Coronary artery (tissue), 2 donors: Measurements from ENCODE around the gene DLG2.
A peak's percentile ranks its signal among the peaks of the same experiment; 100 is the strongest.
"Not testable (repeated sequence)": the region's sequence is repeated elsewhere in the genome, so short reads cannot be mapped to it uniquely, and the experiment has no call there.

Experiments
- DNase-seq: peaks from one replicate; pipeline ENCODE4 v3.0.0-alpha.2; 2017; ENCODE audit warnings: low spot score
- H3K27ac ChIP-seq, 2 donors: fragments of 200-600 bp; sonication (generic); one replicate each; pipeline ENCODE4 v1.5.1; 2016 to 2019
- H3K4me3 ChIP-seq: fragments of 200-600 bp; sonication (generic); 2 replicates; pipeline ENCODE4 v1.5.1; 2016; ENCODE audit warnings: mild to moderate bottlenecking, moderate library complexity
- CTCF ChIP-seq: fragments of 200-600 bp; sonication (generic); IDR thresholded peaks from one replicate; pipeline ENCODE4 v1.5.1; 2019; ENCODE audit warnings: antibody characterized with exemption

The DLG2 gene

GRCh38 chr11:85627332-85627997 lies at the start of gene DLG2:
Gene DLG2, minus strand, starts transcription at chr11:85627344.
- TF ChIP-seq CTCF, result no peak
- Histone ChIP-seq H3K27ac (peak within 1 kb of the TSS; percentile 83 to 95), H3K4me3 (peak within 1 kb of the TSS; percentile 93)
- DNase-seq, result no peak

- no peak for TF ChIP-seq CTCF
- no peak overlapping the region for H3K27ac ChIP-seq
- no peak for DNase-seq
- no peak overlapping the region for H3K4me3 ChIP-seq
These were observed 46.2 kb upstream of the DLG2 start for GRCh38 chr11:85673393-85673792.

- H3K4me3 ChIP-seq, result no peak overlapping the region
- no peak overlapping the region for H3K27ac ChIP-seq
- DNase-seq, result no peak
- TF ChIP-seq CTCF, result no peak
These were observed 45.2 kb upstream of the DLG2 start for GRCh38 chr11:85672105-85672902.

- DNase-seq, H3K4me3 ChIP-seq, H3K27ac ChIP-seq: not testable (repeated sequence)
These were observed 44.0 kb upstream of the DLG2 start for GRCh38 chr11:85670949-85671663.

- TF ChIP-seq CTCF, result no peak
- Histone ChIP-seq H3K4me3 (no peak overlapping the region), H3K27ac (no peak overlapping the region)
- no peak for DNase-seq
These were observed 41.0 kb upstream of the DLG2 start for GRCh38 chr11:85668157-85668556.

- no peak overlapping the region for H3K4me3 ChIP-seq
- no peak for TF ChIP-seq CTCF
- no peak overlapping the region for H3K27ac ChIP-seq
- DNase-seq, result no peak
These were observed 39.5 kb upstream of the DLG2 start for GRCh38 chr11:85666687-85667086.

GRCh38 chr11:85665733-85666132 lies 38.6 kb upstream of the DLG2 start:
- no peak for TF ChIP-seq CTCF
- DNase-seq, result no peak
- Histone ChIP-seq H3K27ac (peak overlapping the region; percentile 87 to 94), H3K4me3 (no peak overlapping the region)
